Measurements from ENCODE around the gene PHF1.

Gene PHF1

DNA sequence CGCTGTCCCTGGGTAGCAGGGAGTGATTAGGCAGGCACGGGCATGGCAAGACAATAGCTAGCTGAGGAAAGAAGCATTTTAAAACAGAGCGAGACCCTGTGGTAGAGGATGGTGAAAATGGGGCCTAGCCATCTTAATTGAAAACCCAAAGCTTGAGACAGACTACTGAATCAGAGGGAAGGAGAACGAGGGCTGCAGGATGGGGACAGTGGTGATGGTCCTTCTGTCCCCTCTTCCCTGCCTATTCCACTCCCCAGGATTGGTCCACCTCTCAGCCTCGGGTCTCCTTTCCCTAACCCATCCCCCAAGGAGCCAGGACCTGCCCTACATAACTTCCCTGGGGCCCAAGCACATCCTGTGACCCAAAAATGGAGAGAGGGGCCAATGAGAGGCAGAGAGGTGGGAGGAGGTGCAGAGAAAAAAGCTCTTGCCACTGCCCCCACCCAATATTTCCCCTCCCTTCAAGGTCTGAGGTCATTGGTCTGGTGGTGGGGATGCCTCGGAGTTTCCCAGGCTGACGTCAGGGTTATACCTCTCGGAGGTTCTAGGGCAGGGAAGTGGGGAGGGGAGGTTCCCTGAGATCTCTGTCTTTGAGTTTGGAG lies 8.0 kb downstream of the PHF1 start:
- DNase-seq, result no peak

GRCh38 chr6:33419580-33420490 lies 9.0 kb downstream of the PHF1 start, which contains the start of gene SYNGAP1:
Gene SYNGAP1 (plus strand): TSS chr6:33420065. CDS start chr6:33420265, 200 bp downstream.
- DNase-seq, result no peak

DNA sequence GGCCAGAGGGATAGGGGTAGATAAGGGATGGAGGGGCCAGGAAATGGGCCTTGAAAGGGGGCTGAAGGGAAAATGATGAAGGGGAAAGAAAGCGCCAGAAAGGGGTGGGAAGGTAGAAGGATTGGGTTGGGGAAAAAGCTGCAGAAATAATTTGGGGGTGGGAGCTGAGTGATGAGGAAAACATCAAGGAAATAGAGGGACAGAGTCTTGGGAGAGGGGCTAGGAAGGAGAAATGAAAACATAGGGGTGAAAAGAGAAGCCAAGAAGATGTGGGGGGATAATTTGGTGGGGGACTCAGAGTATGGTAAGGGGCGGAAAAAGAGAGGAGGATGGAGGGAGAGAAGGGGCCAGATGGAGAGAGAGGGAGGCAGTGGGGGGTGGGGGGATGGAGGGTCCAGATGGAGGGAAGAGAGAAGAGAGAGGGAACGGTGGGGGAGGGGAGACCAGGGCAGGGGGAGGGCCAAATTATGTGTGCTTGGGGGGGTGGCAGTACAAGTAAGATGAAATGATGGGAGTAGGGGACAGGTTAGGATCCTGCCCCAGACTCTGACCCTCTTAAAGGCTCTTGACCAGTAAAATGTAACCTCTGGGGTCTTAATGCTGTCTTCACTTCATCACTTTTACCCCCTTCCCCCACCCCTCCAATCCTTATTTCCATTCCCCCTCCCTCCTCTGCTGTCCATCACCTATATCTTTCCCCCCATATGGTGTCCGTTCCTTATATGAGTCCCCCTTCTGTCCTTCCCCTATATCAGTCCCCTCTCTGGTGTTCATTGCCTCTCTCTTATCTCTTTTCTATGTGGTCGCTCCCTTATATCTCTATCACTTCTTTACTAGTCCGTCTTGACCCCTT lies 9.9 kb downstream of the PHF1 start:
- no peak for DNase-seq

DNA sequence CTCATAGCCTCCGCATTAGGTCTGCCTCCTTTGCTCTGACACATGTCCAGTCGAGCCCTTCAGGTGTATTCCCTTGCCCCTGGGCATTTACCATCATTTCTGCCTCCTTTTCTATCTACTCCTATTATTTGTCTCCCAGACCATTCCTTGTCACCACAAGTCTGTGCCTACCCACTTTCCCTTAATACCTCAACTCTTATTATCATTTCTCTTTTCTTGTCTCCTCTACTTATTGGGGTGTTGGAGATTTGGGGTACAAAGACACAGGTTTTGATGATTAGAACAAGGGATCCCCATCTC lies 10.5 kb downstream of the PHF1 start:
- DNase-seq, result no peak

DNA sequence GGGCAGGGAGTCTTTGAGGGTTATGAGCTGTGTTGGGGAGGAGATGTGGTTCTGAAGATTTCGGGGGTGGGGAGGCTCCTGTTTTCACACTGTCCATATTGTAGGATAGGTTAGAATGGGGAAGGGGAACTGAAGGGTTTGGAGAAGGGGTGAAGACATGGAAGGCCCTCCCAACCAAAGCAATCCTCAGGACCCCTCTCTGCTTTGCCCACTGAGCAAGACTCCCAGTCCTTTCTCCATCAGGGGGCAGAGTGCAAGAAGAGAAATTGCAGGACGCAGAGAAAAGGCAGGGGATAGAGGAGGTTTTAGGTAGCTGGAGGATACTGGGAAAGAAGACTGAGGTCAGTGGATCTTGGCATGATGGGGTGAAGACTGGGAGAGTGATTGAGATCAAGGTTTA lies 13.0 kb downstream of the PHF1 start:
- no peak for DNase-seq

GRCh38 chr6:33424855-33425667 lies 14.2 kb downstream of the PHF1 start:
- DNase-seq, result no peak

GRCh38 chr6:33425668-33426577 lies 15.1 kb downstream of the PHF1 start:
- DNase-seq, result peak; percentile 84 to 86

GRCh38 chr6:33426590-33427511 lies 16.0 kb downstream of the PHF1 start:
- DNase-seq, result no peak

- DNase-seq, result no peak
Observed at GRCh38 chr6:33427585-33428223, 16.9 kb downstream of the PHF1 start.

GRCh38 chr6:33428224-33428965 lies 17.6 kb downstream of the PHF1 start:
- peak; percentile 53 to 74 for DNase-seq

DNA sequence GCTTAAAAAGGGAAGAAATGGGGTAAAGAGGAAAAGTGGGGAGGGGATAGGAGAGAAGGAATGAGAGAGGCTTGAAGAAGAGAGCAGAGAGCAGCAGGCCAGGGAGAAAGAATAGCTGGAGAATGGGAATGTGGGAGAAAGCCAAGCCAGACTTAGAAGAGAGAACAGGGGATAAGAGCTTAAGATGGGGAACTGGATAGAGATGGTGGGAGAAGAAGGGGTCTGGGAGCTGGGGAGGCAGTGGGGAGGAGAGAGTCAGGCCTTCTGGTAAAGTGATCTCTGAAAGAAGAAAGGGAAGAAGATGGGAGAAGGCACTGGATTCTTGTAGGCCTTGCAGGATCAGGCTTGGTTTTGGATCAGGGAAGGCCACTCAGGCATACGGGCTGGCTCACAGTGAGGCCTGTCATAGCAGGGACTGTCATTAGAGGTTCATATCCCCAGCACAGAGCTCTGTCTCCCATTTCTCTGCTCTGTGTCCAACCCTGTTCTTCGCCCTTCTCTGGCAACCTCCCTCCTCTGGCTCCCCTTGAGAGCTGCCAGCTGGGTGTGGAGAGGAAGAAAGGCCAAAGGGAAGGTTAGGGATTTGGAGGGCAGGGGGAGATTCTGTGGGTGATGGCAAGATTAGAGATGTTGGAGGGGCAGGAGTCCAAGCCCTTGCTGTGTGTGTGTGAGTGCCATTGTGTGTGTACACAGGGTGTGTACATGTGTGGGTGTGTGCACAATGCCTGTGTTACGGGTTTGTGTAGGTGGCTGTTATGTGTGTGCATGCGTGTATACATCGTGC lies 18.3 kb downstream of the PHF1 start:
- DNase-seq, result no peak

GRCh38 chr6:33429750-33430052 lies 18.9 kb downstream of the PHF1 start:
- no peak for DNase-seq

GRCh38 chr6:33430334-33430733 lies 19.5 kb downstream of the PHF1 start:
- DNase-seq, result no peak

DNA sequence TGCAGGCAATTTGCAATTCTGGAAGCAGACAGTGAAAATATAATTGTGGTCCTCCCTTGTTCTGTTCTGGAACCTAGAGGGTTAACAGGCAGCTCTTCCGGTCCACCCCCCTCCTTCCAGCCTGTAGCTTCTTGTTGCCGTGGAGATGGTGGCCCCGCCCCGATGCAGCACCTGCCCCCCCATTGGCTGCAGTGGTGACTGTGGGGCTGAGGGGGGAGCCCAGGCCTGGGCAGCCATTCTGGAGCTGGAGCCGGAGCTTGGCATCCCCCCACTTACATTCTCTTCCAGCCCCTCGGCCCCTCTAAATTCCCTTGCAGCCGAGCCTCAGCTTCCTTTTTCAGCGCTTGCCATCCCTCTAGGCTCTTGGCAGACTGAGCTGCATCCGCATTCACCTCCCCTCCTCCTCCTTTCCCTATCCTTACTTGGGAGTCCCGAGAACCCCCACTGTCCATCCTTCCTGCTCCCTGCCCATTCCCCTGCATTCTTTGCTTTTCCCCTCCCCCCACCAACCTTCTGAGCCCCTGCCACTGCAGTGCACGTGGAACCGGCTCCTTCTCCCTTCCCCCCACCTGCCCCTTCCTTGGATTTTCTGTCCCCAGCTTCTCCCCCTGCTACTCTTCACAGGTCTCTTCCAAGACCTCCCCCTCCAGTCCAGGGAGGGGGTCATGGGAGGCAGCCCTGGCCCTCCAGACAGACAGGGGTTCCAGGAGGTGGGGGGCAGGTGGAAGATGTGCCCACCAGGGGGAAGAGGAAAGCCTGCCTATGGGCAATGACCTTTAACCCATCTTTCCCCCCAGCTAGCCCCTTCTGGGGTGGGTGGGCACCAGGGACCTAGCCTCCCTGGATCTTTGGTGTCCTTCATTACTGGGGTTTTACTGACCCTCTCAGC lies 20.4 kb downstream of the PHF1 start:
- DNase-seq, result peak; percentile 33 to 46

- no peak for DNase-seq
Observed at GRCh38 chr6:33431880-33432541, 21.2 kb downstream of the PHF1 start.

DNA sequence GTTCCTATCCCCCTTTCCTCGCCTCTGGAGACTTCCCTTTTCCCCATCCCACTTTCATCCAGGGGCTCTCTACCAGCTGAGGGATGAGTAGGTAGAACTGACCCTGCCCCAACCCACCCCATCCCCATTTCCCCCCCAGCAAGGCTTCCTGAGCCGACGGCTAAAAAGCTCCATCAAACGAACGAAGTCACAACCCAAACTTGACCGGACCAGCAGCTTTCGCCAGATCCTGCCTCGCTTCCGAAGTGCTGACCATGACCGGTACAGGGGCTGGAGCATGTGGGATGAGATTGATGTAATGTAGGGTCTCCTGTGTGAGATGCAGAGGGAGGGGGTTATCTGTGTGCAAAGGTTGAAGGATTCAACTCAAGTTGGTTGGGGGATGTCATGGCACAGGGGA lies 21.7 kb downstream of the PHF1 start:
- DNase-seq, result no peak

DNA sequence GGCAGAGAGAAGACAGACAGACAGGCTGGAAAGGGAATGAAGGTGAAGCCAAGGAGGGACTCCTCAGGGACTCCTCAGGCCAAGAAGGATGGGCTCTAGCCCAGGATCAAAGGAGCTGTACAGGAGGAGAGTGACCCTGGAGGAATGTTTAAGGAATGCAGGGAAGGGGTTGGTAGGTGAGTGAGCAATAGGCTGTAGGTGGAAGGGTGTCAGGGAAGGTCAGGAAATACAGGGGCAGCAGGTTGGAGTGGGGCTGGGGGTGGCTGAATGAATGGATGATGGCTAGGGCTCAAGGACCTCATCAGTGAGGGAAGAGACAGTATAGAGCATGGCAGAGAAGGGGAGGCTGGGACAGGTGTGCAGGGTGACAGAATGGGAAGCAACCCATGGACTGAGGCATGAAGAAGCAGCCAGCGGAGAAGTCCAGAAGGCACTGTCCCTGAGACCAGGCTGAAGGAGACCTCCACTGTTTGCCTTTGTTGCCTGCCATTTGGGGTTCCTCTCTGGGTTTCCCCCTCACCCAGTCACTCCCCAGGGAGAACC lies 22.3 kb downstream of the PHF1 start:
- no peak for DNase-seq

All from AML-193 (cell line).